ENCODE data around the gene MPZL2.
"Not testable (repeated sequence)": the region's sequence is repeated elsewhere in the genome, so short reads cannot be mapped to it uniquely, and the experiment has no call there.

MPZL2 gene

DNA sequence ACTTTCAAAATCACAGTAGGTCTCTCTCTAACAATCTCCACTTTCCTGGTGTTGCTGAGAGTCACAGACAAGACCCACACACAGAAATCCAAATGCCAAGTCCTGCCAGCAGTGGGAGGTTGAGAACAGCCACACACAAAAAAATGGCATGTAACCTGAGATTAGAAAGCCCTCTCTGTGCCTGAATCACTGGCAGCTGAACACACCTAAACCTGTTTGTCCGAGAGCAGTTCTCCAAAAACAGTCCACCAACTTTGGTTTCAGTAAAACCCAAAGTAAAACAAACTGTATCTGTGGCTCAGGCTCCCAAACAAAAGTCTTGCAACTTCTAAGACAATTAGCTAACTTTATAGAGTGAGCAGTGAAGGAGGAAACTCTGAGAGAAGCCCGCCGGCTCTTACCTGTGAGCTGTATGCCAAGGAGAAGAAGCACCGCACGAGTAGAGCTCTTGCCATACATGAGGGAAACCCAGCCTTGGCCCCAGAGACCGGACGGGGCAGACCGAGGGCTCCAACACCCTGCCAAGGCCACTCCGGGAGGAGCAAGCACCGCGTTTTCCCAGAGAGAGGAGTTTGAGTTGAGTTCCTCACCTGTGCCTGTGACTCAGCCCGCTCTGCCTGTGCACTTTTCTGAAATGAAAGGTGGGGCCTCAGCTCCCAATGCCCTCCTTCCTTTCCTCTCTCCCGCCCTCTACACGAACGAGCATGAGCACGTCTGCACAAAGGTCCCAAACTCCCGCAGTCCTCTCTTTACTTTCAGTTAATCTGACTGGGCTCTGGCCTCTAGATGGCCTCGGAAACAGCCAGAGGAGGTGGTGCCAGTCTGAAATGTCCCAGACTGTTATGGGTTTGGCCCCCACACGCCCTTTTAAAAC is at the start of gene MPZL2:
Gene MPZL2 (minus strand): TSS at position 603 of the 874 bp plus-strand sequence. CDS start 144 bp downstream, at position 459.
- DNase-seq, result peak; percentile 53

DNA sequence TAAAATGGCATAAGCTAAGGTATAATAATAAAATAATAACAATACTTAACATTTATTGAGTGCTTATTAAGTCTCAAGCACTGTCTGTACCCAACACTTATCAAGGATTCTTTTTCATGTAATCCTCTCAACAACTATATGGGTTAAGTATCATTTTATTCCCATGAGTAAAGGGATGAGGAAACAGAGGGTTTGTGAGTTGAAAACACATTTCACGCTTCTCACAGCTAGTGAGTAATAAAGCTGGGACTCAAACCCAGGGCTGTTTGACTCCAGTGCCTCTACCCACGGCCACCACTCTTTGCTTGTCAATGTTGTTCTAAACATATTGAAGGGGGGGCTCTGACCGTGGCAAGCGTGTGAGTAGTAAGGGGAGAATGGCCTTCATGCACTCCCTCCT is 49.1 kb upstream of the MPZL2 start:
- no peak for DNase-seq

DNA sequence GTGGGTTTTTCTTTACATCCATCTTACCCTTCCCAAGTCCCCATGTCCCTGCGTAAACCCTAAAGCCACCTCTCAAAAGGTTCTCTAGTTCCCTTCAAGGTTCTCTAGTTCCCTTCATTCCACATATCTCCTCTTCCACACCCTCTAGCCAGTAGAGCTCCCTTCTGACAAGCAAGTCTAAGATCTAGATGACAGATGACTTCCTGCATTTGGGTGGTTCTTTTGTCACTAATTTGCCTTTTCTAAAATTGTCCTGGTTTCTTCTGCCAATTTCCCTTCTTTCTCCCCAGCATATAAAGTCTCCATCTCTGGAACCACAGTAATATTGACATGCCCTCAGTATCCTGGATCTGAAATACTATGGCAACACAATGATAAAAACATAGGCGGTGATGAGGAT is 48.2 kb upstream of the MPZL2 start:
- DNase-seq, result no peak

- DNase-seq, result no peak
Measured at GRCh38 chr11:118311518-118311917, 47.4 kb upstream of the MPZL2 start.

DNA sequence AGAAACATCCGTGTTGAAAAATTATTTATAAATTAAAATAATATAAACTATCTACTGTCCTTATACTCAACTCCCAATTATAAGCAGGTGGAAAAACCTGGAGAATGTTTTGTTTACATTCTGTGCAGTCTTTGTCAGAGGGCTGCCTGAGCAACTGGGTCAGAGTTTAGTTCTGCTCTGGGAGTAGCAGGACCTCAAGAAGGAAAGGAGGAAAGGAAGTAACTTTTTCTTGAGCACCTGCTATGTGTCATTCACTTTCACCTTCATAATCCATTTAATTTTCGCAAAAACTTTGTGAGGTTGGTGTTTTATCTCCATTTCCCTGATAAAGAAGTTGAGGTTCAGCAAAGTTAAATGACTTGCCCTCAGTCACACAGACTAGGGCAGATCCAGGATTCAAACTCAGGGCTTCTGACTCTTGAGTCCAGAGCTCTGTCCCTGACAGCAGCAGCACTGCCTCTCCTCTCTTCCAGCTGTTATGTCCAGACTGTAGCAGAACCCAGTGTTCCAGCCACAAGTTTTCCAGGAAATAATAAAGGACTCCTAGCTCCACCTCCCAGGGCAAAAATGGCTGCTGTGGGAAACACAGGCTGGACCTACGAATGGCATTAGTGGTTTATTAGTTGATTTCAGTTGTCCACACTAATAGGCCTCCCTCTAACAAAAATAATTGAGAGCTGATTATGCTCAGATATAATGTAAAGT is 46.8 kb upstream of the MPZL2 start:
- no peak for DNase-seq

GRCh38 chr11:118310271-118310670 is 46.2 kb upstream of the MPZL2 start:
- no peak for DNase-seq

DNA sequence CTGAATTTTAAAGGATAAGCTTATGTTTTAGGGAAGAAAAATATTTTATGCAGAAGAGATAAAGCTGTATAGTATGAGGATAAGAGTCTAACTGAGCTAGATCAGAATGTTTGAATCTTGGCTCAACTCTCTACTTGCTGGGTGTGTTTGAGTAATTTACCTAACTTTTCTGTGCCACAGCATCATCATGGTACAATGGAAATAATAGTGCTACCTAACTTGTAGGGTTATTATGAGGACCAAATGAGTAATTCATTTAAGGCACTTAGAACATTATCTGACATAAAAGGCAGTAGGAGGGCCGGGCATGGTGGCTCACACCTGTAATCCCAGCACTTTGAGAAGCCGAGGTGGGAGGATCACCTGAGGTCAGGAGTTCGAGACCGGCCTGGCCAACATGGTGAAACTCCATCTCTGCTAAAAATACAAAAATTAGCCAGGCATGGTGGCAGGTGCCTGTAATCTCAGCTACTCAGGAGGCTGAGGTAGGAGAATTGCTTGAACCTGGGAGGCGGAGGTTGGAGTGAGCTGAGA is 45.0 kb upstream of the MPZL2 start:
- DNase-seq, result not testable (repeated sequence)

- no peak for DNase-seq
Measured at GRCh38 chr11:118306556-118306955, 42.5 kb upstream of the MPZL2 start.

- no peak for DNase-seq
Measured at GRCh38 chr11:118305726-118306125, 41.6 kb upstream of the MPZL2 start.

- DNase-seq, result no peak
Measured at GRCh38 chr11:118304568-118305248, 40.6 kb upstream of the MPZL2 start, which contains the start of gene CD3E. CD3E (plus strand) TSS chr11:118304730; CDS start chr11:118304953, 223 bp downstream.

DNA sequence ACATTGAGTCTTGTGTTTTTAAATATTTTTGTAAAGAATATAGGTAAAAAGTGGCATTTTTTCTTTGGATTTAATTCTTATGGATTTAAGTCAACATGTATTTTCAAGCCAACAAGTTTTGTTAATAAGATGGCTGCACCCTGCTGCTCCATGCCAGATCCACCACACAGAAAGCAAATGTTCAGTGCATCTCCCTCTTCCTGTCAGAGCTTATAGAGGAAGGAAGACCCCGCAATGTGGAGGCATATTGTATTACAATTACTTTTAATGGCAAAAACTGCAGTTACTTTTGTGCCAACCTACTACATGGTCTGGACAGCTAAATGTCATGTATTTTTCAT is 40.1 kb upstream of the MPZL2 start:
- DNase-seq, result no peak

- no peak for DNase-seq
Measured at GRCh38 chr11:118301600-118302195, 37.6 kb upstream of the MPZL2 start.

DNA sequence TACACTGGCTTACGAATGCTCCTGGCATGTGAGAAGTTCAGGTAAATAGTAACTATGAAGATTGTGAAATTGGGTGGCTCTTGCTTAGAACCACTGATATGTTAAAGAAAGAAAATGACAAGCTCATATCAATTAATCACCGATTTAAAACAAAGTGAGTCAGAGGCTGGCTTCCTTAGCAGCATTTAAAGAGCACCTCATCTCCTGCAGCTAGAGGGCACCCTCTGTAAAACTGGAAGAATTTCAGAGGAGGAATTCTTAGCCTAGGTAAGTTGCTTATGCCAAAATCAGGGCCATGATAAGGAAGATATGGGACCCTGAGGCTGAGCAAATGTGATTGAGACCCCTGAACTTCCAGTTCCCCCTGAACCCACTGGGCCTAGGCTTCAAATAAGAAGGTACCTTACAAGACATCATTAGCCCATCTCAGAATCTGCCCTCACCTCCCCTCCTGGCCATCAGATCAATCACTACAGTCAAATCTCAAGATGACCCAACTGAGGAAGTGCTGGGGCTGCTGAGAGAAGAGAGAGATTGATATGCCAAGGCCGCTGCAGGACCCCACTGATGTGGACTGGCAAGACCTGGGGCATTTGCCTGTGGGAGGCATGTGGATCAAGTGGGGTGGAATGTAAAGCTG is 31.8 kb upstream of the MPZL2 start:
- no peak for DNase-seq

DNA sequence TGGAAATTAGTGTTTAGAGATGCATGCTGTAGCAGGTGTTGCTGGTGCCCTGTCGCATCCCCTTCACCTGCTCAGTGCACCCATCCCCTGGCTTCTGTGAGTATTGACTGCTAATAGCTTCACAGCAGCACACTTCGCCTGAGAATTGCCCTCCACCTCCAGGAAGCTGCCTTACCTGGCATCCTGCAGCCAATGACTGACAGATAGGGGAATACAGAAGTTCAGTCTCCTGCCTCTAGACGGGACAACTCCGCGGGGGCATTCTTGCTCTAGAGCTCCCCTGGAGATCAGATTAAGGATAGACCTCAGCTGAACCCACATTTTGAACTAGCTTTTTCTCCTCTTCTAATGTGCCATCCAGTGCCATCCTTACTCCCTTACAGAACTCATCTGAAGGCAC is 31.1 kb upstream of the MPZL2 start:
- no peak for DNase-seq

DNA sequence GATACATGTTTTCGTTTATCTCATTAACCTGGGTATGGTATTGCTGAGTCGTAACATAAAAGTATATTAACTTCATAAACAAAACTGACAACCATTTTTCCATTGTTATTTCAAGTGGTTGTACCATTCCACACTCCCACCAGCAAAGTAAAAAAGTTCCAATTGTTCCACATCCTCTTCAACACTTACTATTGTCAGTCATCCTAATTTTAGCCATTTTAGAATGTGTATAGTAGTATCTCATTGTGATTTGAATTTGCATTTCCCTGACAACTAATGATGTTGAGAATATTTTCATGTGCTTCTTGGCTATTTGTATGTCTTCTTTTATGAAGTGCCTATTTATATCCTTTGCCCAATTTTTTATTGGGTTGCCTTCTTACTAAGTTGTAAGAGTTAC is 30.0 kb upstream of the MPZL2 start:
- DNase-seq, result no peak

DNA sequence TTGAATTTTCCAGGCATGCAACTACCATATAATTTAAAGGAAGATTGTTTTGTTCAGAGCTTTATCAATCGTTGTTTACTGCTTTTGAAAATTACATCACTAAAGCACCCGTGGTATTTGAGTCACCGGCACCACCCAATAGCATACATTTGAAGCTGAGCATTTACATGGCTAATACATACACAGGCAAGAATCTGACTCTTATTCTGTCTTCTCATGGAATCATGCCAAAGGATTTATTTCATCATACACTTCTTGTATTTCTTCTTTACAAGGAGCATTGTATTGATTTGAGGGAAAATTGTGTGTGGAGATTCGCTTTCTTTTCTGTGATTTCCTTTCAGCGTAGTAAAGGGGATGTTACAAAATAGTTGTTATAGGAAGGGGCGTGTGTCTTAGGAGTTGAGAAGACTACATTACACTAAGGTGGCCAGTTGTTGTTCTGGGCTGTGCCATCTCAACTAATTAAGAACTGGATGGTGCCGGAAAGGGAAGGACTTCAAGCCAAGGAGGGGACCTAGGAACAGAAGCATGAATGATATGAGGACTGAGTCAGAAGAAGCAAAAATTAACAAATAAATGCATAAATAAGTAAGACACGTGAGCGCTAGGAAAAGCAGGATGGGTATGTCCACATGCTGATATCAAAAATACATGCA is 27.5 kb upstream of the MPZL2 start:
- DNase-seq, result no peak

GRCh38 chr11:118290923-118291322 is 26.8 kb upstream of the MPZL2 start:
- no peak for DNase-seq

DNA sequence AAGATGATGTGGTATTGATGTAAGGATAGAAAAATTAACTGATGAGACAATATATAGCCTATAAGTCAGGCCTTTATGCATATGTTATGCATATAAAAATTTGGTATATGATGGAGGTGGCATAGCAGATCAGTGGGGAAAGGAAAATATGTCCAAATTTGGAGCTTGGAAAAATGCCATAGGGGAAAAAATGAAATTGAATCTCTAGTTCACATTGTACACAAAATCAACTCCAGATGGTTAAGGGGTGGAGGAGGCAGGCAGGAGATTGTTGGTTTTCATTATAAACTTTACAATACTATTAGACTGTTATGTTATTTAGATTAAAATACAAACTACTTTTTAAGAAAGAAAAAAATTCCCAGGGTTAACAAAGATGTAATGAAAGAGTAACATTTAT is 25.3 kb upstream of the MPZL2 start:
- no peak for DNase-seq

DNA sequence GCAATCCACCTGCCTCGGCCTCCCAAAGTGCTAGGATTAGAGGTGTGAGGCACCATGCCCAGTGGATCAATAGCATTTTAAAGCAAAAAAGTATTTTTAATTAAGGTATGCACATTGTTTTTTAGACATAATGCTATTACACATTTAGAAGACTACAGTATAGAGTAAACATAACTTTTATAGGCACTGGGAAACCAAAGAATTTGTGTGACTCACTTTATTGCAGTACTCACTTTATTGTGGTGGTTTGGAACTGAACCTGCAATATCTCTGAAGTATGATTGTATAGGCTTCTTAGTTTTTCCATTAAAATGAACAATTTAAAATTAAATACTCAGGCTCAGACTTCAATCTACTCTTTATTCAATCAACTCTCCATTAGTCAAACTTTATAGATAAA is 22.9 kb upstream of the MPZL2 start:
- no peak for DNase-seq

DNA sequence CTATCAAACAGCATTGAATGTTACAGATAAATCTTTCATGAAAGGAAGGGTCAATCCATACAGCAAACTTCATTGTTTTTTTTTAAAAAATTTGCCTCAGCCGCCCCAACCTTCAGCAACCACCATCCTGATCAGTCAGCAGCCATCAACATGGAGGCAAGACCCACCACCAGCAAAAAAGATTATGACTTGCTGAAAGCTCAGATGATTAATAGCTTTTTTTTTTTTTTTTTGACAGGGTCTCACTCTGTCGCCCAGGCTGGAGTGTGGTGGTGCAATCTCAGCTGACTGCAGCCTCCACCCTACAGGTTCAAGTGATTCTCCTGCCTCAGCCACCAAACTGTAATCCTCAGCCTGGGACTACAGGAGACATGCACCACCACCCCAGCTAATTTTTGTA is 22.4 kb upstream of the MPZL2 start:
- no peak for DNase-seq

DNA sequence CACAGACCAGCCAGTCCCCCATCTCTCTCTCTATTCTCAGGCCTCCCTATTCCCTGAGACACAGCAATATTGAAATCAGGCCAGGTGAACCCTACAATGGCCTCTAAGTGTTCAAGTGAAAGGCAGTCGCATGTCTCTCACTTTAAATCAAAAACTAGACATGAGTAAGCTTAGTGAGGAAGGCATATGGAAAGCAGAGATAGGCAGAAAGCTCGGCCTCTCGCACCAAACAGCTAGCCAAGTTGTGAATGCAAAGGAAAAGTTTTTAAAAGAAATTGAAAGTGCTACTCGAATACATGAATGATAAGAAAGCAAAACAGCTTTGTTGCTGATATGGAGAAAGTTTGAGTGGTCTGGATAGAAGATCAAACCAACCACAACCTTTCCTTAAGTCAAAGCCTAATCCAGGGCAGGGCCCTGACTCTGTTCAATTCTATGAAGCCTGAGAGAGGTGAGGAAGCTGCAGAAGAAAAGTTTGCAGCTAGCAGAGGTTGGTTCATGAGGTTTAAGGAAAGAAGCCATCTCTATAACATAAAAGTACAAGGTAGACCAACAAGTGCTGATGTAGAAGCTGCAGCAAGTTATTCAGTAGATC is 19.8 kb upstream of the MPZL2 start:
- no peak for DNase-seq
